ENCODE measurements around the gene RPP38. TPM values are rescaled to one million over a fixed set of nuclear protein-coding genes. Genes with fewer than 3 reads are reported as not detected.

Gene RPP38
- total and polyA plus RNA-seq, 10 of the 15 experiments (the other 5 are each of a cell fraction or from before 2014, with no cell fraction given), result 13.0 to 40.9 (median 27.2) TPM

- TF ChIP-seq RB1 (IDR thresholded peaks at IDR 0.05; ENCODE audit: borderline replicate concordance) (no peak), STAT1 (conservative IDR thresholded peaks at IDR 0.05) (no peak)
These were observed 49.2 kb downstream of the RPP38 start (continued) for GRCh38 chr10:15146366-15146765.

GRCh38 chr10:15147594-15148392 lies 50.6 kb downstream of the RPP38 start:
- no peaks in the 10 kb centered on the region; the same call in 1 of the 2 replicates for H3K4me1 ChIP-seq (ENCODE audit: control insufficient read depth, insufficient read depth, low read length)
- intact Hi-C loops (cut with micrococcal nuclease; ENCODE audit: unreplicated experiment), result no loop called here
- SMC1A ChIA-PET (ENCODE audit: uncharacterized antibody, unreplicated experiment), result interaction anchor here (1.0 to 1.3 kb wide), 3 partner anchors 19 to 25 kb away, joined by 3 to 9 read pairs (median 7); partner anchors contain the start of gene NMT2
- ATAC-seq (no peak), FAIRE-seq (no peak), DNase-seq (ENCODE audit: low read depth, low spot score) (no peak)
- H3K79me2 ChIP-seq (ENCODE audit: control insufficient read depth, insufficient read depth, low read length), result no peaks in the 10 kb centered on the region; the same call in 1 of the 2 replicates
- CTCF ChIA-PET, result interaction anchor here (1.3 to 1.7 kb wide), 2 partner anchors 14 to 21 kb away, joined by 5 to 8 read pairs; partner anchors contain the start of gene NMT2
- H3K9ac ChIP-seq (ENCODE audit: control insufficient read depth, insufficient read depth, low read length), result no peak overlapping the region
- H2AFZ ChIP-seq (ENCODE audit: control insufficient read depth, low read depth, low read length), result no peak overlapping the region
- H3K4me2 ChIP-seq (ENCODE audit: control insufficient read depth, insufficient read depth), result no peak overlapping the region
- BruUV-seq (replicated peaks), result no TSS peak
- POLR2A ChIA-PET, result interaction anchor here (0.6 kb wide), 3 partner anchors 25 to 458 kb away, joined by 3 to 5 read pairs (median 4); no protein-coding TSS in a partner anchor
- no peaks in the 10 kb centered on the region; a peak in 1 of 4 replicates for H3K36me3 ChIP-seq (ENCODE audit: control insufficient read depth in 2 of 2, insufficient read depth in 2 of 2, low read length in 1 of 2)
- no peaks in the 10 kb centered on the region; the same call in 2 of the 3 replicates for H3K9me3 ChIP-seq (replicated peaks; ENCODE audit: control insufficient read depth, insufficient read depth, low read length)
- no peaks in the 10 kb centered on the region for H3K27me3 ChIP-seq (replicated peaks in 1 of 2; ENCODE audit: control insufficient read depth in 2 of 2, insufficient read depth in 2 of 2, low read length in 1 of 2)
- H3K4me3 ChIP-seq, result no peak overlapping the region
- WGBS (ENCODE audit: insufficient coverage, insufficient replicate concordance, low lambda C conversion rate, missing lambda C conversion rate), result 53% methylated on average over 4 of the region's 4 CpGs
- in situ Hi-C loops (cut with MboI), result no loop called here
- H3K27ac ChIP-seq (ENCODE audit: control insufficient read depth, insufficient read depth), result no peak overlapping the region
- H4K20me1 ChIP-seq (ENCODE audit: control insufficient read depth, insufficient read depth), result no peaks in the 10 kb centered on the region
- RAD21 ChIA-PET (ENCODE audit: unreplicated experiment), result no interaction called here
- TF ChIP-seq ZNF592 (IDR thresholded peaks at IDR 0.05) (no peak), RB1 (IDR thresholded peaks at IDR 0.05; ENCODE audit: borderline replicate concordance) (no peak), PBX3 (IDR thresholded peaks at IDR 0.05; ENCODE audit: insufficient replicate concordance, low read depth, low read length) (no peak), NBN (IDR thresholded peaks at IDR 0.05) (no peak), POLR2AphosphoS5 (IDR thresholded peaks at IDR 0.05; ENCODE audit: low read length) (no peak), USF2 (IDR thresholded peaks at IDR 0.05; ENCODE audit: borderline replicate concordance, low read depth, low read length) (no peak), CBX5 (IDR thresholded peaks at IDR 0.05; ENCODE audit: low read depth) (no peak), BCL3 (IDR thresholded peaks at IDR 0.05; ENCODE audit: borderline replicate concordance, insufficient read depth, low read depth, low read length, poor library complexity, severe bottlenecking) (no peak), WRNIP1 (IDR thresholded peaks at IDR 0.05; ENCODE audit: borderline replicate concordance, low read depth, low read length) (no peak), RELA (IDR thresholded peaks at IDR 0.05; ENCODE audit: borderline replicate concordance, partially characterized antibody) (no peak), YBX1 (IDR thresholded peaks at IDR 0.05) (no peak), GABPA (IDR thresholded peaks at IDR 0.05; ENCODE audit: low read depth) (no peak)
